C4-2B (cell line): Measurements from ENCODE around the gene RFC2.

Experiments used
- H3K27ac ChIP-seq: fragments of 450-650 bp; 2 replicates; pipeline ENCODE4 v1.5.1; 2017
- ZFX ChIP-seq: fragments of 450-650 bp; IDR thresholded peaks from 2 replicates; pipeline ENCODE4 v1.6.1; 2017
- TF ChIP-seq, protein P1 (sequence below): fragments of 450-650 bp; conservative IDR thresholded peaks from 2 replicates; pipeline ENCODE4 v1.5.1; 2017; ENCODE audit warnings: mild to moderate bottlenecking

The RFC2 gene

DNA sequence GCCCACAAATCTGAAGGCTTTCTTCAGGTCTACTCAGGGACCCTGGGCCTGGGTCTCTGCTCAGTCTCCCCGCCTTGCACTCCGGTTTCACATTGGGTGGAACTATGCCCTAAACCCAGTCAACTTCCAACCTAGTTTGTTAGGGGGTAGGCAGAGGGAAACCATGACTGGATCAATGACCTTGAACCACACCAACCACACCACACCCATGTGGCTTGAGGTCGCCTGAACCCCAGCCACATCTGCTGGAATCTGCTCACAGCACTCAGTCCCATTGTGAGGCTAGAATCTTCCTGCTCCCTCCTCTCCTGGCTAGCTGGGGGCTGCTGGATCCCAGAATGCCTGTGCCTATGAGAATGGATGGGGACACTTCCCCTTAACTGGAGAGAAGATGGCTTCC, 17.9 kb downstream of the RFC2 start:
- no peak for TF ChIP-seq ZFX
- TF ChIP-seq, protein P1, sequence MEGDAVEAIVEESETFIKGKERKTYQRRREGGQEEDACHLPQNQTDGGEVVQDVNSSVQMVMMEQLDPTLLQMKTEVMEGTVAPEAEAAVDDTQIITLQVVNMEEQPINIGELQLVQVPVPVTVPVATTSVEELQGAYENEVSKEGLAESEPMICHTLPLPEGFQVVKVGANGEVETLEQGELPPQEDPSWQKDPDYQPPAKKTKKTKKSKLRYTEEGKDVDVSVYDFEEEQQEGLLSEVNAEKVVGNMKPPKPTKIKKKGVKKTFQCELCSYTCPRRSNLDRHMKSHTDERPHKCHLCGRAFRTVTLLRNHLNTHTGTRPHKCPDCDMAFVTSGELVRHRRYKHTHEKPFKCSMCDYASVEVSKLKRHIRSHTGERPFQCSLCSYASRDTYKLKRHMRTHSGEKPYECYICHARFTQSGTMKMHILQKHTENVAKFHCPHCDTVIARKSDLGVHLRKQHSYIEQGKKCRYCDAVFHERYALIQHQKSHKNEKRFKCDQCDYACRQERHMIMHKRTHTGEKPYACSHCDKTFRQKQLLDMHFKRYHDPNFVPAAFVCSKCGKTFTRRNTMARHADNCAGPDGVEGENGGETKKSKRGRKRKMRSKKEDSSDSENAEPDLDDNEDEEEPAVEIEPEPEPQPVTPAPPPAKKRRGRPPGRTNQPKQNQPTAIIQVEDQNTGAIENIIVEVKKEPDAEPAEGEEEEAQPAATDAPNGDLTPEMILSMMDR: no peak
- no peak overlapping the region for H3K27ac ChIP-seq

GRCh38 chr7:74235518-74236268, 18.5 kb downstream of the RFC2 start:
- H3K27ac ChIP-seq: no peak overlapping the region
- TF ChIP-seq, protein P1: no peak
- no peak for TF ChIP-seq ZFX

- no peak overlapping the region for H3K27ac ChIP-seq
- TF ChIP-seq ZFX: no peak
- TF ChIP-seq, protein P1: no peak
Observed at GRCh38 chr7:74233655-74234285, 20.4 kb downstream of the RFC2 start.

DNA sequence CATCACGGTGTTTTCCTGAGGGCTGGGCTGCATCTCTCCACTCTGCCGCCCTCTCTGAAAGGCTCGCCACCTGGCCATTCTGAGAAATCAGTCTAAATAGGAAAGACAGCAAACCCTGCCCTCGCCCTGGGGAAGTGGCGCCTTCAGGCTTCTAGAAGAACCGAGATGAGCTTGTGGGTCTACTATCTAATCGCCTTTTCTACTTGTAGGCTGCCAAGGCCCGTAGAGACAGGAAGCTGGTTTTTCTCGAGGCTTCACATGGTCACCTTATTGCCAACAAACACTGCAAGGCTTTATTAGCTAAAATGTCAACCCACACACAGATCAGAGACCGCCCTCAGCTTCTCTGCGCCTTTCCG, 23.0 kb downstream of the RFC2 start:
- TF ChIP-seq ZFX: no peak
- TF ChIP-seq, protein P1: no peak
- H3K27ac ChIP-seq: no peak overlapping the region

- TF ChIP-seq, protein P1: no peak
- no peak for TF ChIP-seq ZFX
Observed at GRCh38 chr7:74230446-74231231, 23.6 kb downstream of the RFC2 start.

GRCh38 chr7:74228951-74229900, 25.0 kb downstream of the RFC2 start:
- no peak for TF ChIP-seq ZFX
- TF ChIP-seq, protein P1: no peak
- H3K27ac ChIP-seq: no peak overlapping the region

More at GRCh38 chr7:74230446-74231231, 23.6 kb downstream of the RFC2 start:
- no peak overlapping the region for H3K27ac ChIP-seq
